IMR-90 (cell line): ENCODE measurements around the gene CLN3. TPM values are rescaled to one million over a fixed set of nuclear protein-coding genes. Genes with fewer than 3 reads are reported as not detected.

Experiments
- ATAC-seq: fragments of 200-7000 bp; cut with Tn5 transposase; 2 replicates; pipeline ENCODE4 v1.9.1; 2020; ENCODE audit warnings: low read depth, mild to moderate bottlenecking, moderate library complexity
- BruUV-seq: library from RNA; stranded (reverse); fragments of 400-500 nt; replicated peaks from 2 replicates; lab custom pipeline; 2021; lab: Mats Ljungman, UMichigan
- CTCF ChIA-PET: fragments of 300-600 bp; formaldehyde crosslinking; extraction: SDS; loops from one replicate; lab custom pipeline; 2021; ENCODE audit warnings: antibody characterized with exemption; lab: Yijun Ruan, JAX
- POLR2A ChIA-PET: fragments of 300-600 bp; sonication (Branson Sonifier 250); formaldehyde crosslinking; loops from one replicate; lab custom pipeline; 2022; ENCODE audit warnings: antibody characterized with exemption; ENCODE audit not compliant: unreplicated experiment; lab: Charles Lee
- DNase-seq: peaks from one replicate; pipeline ENCODE4 v3.0.0; 2013
- H2AFZ ChIP-seq: replicated peaks from 2 replicates; pipeline ENCODE3; 2013; ENCODE audit warnings: low read length, mild to moderate bottlenecking; ENCODE audit not compliant: poor library complexity
- H2AK5ac ChIP-seq: 2 replicates; pipeline ENCODE4 v1.6.1; 2013; ENCODE audit warnings: low read depth, low read length, inconsistent platforms
- H2AK9ac ChIP-seq: replicated peaks from 2 replicates; pipeline ENCODE3; 2013; ENCODE audit warnings: mild to moderate bottlenecking, low read depth, low read length, moderate library complexity; ENCODE audit not compliant: poor library complexity
- H2BK120ac ChIP-seq: 2 replicates; pipeline ENCODE4 v1.6.1; 2013; ENCODE audit warnings: low read depth, low read length, inconsistent platforms
- H2BK15ac ChIP-seq: 3 replicates; pipeline ENCODE4 v1.6.1; 2013; ENCODE audit warnings: low read depth, low read length, inconsistent platforms
- H2BK20ac ChIP-seq: 2 replicates; pipeline ENCODE4 v1.6.1; 2013; ENCODE audit warnings: low read depth, mild to moderate bottlenecking, inconsistent platforms, low read length, moderate library complexity
- H2BK5ac ChIP-seq: 2 replicates; pipeline ENCODE4 v1.6.1; 2013; ENCODE audit warnings: mild to moderate bottlenecking, low read depth, low read length, inconsistent platforms; ENCODE audit not compliant: poor library complexity, severe bottlenecking
- H3K14ac ChIP-seq: replicated peaks from 2 replicates; pipeline ENCODE4 v1.6.1; 2013; ENCODE audit warnings: low read depth, low read length, inconsistent platforms
- H3K18ac ChIP-seq: 2 replicates; pipeline ENCODE4 v1.6.1; 2013; ENCODE audit warnings: low read depth, low read length, control low read depth
- H3K23ac ChIP-seq: 2 replicates; pipeline ENCODE4 v1.6.1; 2013; ENCODE audit warnings: low read depth, low read length, inconsistent platforms
- H3K27ac ChIP-seq: 2 replicates; pipeline ENCODE4 v1.5.1; 2013; ENCODE audit warnings: mild to moderate bottlenecking, control low read depth, low read length; ENCODE audit not compliant: insufficient read depth
- H3K27me3 ChIP-seq: 2 replicates; pipeline ENCODE4 v1.6.1; 2013; ENCODE audit warnings: low read length; ENCODE audit not compliant: control insufficient read depth, insufficient read depth
- H3K36me3 ChIP-seq: 2 replicates; pipeline ENCODE4 v1.6.1; 2013; ENCODE audit warnings: low read length, mixed read lengths; ENCODE audit not compliant: control insufficient read depth, insufficient read depth
- H3K4ac ChIP-seq: 2 replicates; pipeline ENCODE4 v1.6.1; 2013; ENCODE audit warnings: low read depth, low read length, inconsistent platforms
- H3K4me1 ChIP-seq: 2 replicates; pipeline ENCODE4 v1.6.1; 2013; ENCODE audit warnings: low read length, mixed read lengths; ENCODE audit not compliant: control insufficient read depth, insufficient read depth
- H3K4me2 ChIP-seq: 2 replicates; pipeline ENCODE4 v1.6.1; 2013; ENCODE audit warnings: low read depth, mild to moderate bottlenecking, control low read depth, low read length, moderate library complexity
- H3K4me3 ChIP-seq: 2 replicates; pipeline ENCODE4 v1.5.1; 2013; ENCODE audit warnings: low read depth, mild to moderate bottlenecking, control low read depth, low read length, moderate library complexity; ENCODE audit not compliant: insufficient read depth
- H3K56ac ChIP-seq: 2 replicates; pipeline ENCODE4 v1.6.1; 2013; ENCODE audit warnings: low read length, inconsistent platforms; ENCODE audit not compliant: insufficient read depth; ENCODE audit errors: extremely low read depth
- H3K79me1 ChIP-seq, 2 experiments: 2 replicates each; pipeline ENCODE4 v1.6.1; 2013; ENCODE audit warnings: low read length in 2 of 2, inconsistent platforms in 1 of 2, low read depth in 1 of 2
- H3K9ac ChIP-seq: 2 replicates; pipeline ENCODE4 v1.6.1; 2013; ENCODE audit warnings: low read depth, low read length, control low read depth
- H3K9me1 ChIP-seq: 2 replicates; pipeline ENCODE4 v1.6.1; 2013; ENCODE audit warnings: low read length, inconsistent platforms; ENCODE audit not compliant: insufficient read depth
- H3K9me3 ChIP-seq: 2 replicates; pipeline ENCODE4 v1.6.1; 2013; ENCODE audit warnings: low read length; ENCODE audit not compliant: control insufficient read depth, insufficient read depth
- H4K20me1 ChIP-seq: 2 replicates; pipeline ENCODE4 v1.6.1; 2013; ENCODE audit warnings: low read length, inconsistent platforms; ENCODE audit not compliant: insufficient read depth
- H4K5ac ChIP-seq: 2 replicates; pipeline ENCODE4 v1.6.1; 2013; ENCODE audit warnings: mild to moderate bottlenecking, low read depth, low read length, control low read depth
- H4K8ac ChIP-seq, 2 experiments: 2 replicates each; pipeline ENCODE4 v1.6.1; 2013; ENCODE audit warnings: low read depth in 2 of 2, low read length in 2 of 2, control low read depth in 1 of 2, inconsistent platforms in 1 of 2
- H4K91ac ChIP-seq: 2 replicates; pipeline ENCODE4 v1.6.1; 2013; ENCODE audit warnings: low read depth, low read length, inconsistent platforms; ENCODE audit not compliant: insufficient read depth
- BHLHE40 ChIP-seq: fragments of 150-350 bp; IDR thresholded peaks from 2 replicates; pipeline ENCODE4 v1.6.1; 2016; ENCODE audit warnings: mild to moderate bottlenecking, low read depth, low read length
- CEBPB ChIP-seq: IDR thresholded peaks from 2 replicates; pipeline ENCODE4 v1.6.1; 2012; ENCODE audit warnings: low read depth, low read length, improper control_type of control experiment
- CHD1 ChIP-seq: IDR thresholded peaks from 2 replicates; pipeline ENCODE4 v1.6.1; 2012; ENCODE audit warnings: low read depth, low read length, improper control_type of control experiment
- CTCF ChIP-seq: conservative IDR thresholded peaks from 2 replicates; pipeline ENCODE4 v1.5.1; 2012; ENCODE audit warnings: mild to moderate bottlenecking, low read depth, low read length, improper control_type of control experiment
- ELK1 ChIP-seq: fragments of 150-350 bp; IDR thresholded peaks from 2 replicates; pipeline ENCODE4 v1.6.1; 2016; ENCODE audit warnings: low read depth, mild to moderate bottlenecking, low read length, moderate library complexity, borderline replicate concordance
- FOS ChIP-seq: fragments of 150-350 bp; IDR thresholded peaks from 2 replicates; pipeline ENCODE4 v1.6.1; 2016; ENCODE audit warnings: low read depth, low read length
- MAFK ChIP-seq: IDR thresholded peaks from 2 replicates; pipeline ENCODE4 v1.6.1; 2012; ENCODE audit warnings: low read depth, low read length, improper control_type of control experiment
- MAZ ChIP-seq: IDR thresholded peaks from 2 replicates; pipeline ENCODE4 v1.6.1; 2012; ENCODE audit warnings: low read depth, mild to moderate bottlenecking, low read length, improper control_type of control experiment, moderate library complexity, borderline replicate concordance
- MXI1 ChIP-seq: IDR thresholded peaks from 2 replicates; pipeline ENCODE4 v1.6.1; 2012; ENCODE audit warnings: low read depth, mild to moderate bottlenecking, low read length, moderate library complexity, borderline replicate concordance
- NFE2L2 ChIP-seq: fragments of 150-350 bp; IDR thresholded peaks from 2 replicates; pipeline ENCODE4 v1.6.1; 2016; ENCODE audit warnings: low read depth, mild to moderate bottlenecking, low read length
- POLR2A ChIP-seq: IDR thresholded peaks from 2 replicates; pipeline ENCODE4 v1.6.1; 2012; ENCODE audit warnings: mild to moderate bottlenecking, low read depth, low read length
- RAD21 ChIP-seq: IDR thresholded peaks from 2 replicates; pipeline ENCODE4 v1.6.1; 2012; ENCODE audit warnings: low read length, improper control_type of control experiment
- RCOR1 ChIP-seq: IDR thresholded peaks from 2 replicates; pipeline ENCODE4 v1.6.1; 2012; ENCODE audit warnings: mild to moderate bottlenecking, low read length, improper control_type of control experiment; ENCODE audit not compliant: insufficient replicate concordance
- RFX5 ChIP-seq: IDR thresholded peaks from 2 replicates; pipeline ENCODE4 v1.8.0; 2012; ENCODE audit warnings: low read depth, mild to moderate bottlenecking, low read length, moderate library complexity
- SMC3 ChIP-seq: fragments of 150-350 bp; IDR thresholded peaks from 2 replicates; pipeline ENCODE4 v1.6.1; 2016; ENCODE audit warnings: low read depth, mild to moderate bottlenecking, antibody characterized with exemption, low read length, moderate library complexity
- USF2 ChIP-seq: fragments of 150-350 bp; IDR thresholded peaks from 2 replicates; pipeline ENCODE4 v1.6.1; 2017; ENCODE audit warnings: mild to moderate bottlenecking, antibody characterized with exemption, low read length, low read depth
- WGBS, 2 experiments: methylation state at CpG; one replicate each; pipeline versions ENCODE4 v1.1.5 to v1.1.7; 2013; ENCODE audit warnings: missing lambda C conversion rate in 2 of 2; ENCODE audit not compliant: insufficient read length in 1 of 2; ENCODE audit errors: extremely low coverage in 2 of 2; 5-methylcytosine and 5-hydroxymethylcytosine counted together
- dilution Hi-C: fragments of 300-500 bp; cut with HindIII; formaldehyde crosslinking; loops from one replicate; pipeline ENCODE4 v1.14.3; 2018; ENCODE audit warnings: low sequenced_read_pairs; ENCODE audit not compliant: unreplicated experiment
- in situ Hi-C: fragments of 300-500 bp; cut with MboI; formaldehyde crosslinking; loops from 3 replicates; pipeline ENCODE4 v1.14.3; 2019; ENCODE audit warnings: low sequenced_read_pairs, inconsistent platforms, mixed read lengths
- intact Hi-C: fragments of 100-400 bp; cut with micrococcal nuclease; formaldehyde crosslinking; loops from 2 replicates; pipeline ENCODE4 v1.10.0; 2022
- polyA plus RNA-seq, 3 experiments: library from polyadenylated mRNA; depleted of rRNA; stranded (reverse); fragments of >200 nt; gene quantifications; 2 replicates each; pipeline ENCODE4 v1.2.3, GENCODE V29; 2012; ENCODE audit warnings: low replicate concordance in 1 of 3
- total RNA-seq: library from RNA; depleted of rRNA; stranded (reverse); fragments of >200 nt; gene quantifications from 2 replicates; pipeline ENCODE4 v1.2.3, GENCODE V29; 2012

The CLN3 gene
- total and polyA plus RNA-seq, 2 of the 4 experiments (the other 2 are of a cell fraction) = 3.9 to 15.9 TPM

GRCh38 chr16:28527985-28528384 lies 36.1 kb upstream of the CLN3 start:
- H3K18ac ChIP-seq = no peak overlapping the region
- no peaks in the 10 kb centered on the region for H3K79me1 ChIP-seq
- intact Hi-C loops = no loop called here
- H3K23ac ChIP-seq = no peak overlapping the region
- no peak overlapping the region for H3K4ac ChIP-seq
- no peak overlapping the region for H3K9ac ChIP-seq
- H3K27me3 ChIP-seq = no peaks in the 10 kb centered on the region
- no peak for ATAC-seq
- H3K9me3 ChIP-seq = no peaks in the 10 kb centered on the region
- POLR2A ChIA-PET = no interaction called here
- no peak overlapping the region for H4K91ac ChIP-seq
- H2BK5ac ChIP-seq = no peak overlapping the region
- no peak overlapping the region for H2AK5ac ChIP-seq
- H3K27ac ChIP-seq = no peak overlapping the region
- H2BK15ac ChIP-seq = no peak overlapping the region
- no peak overlapping the region for H3K4me3 ChIP-seq
- H3K36me3 ChIP-seq = no peaks in the 10 kb centered on the region
- no peak overlapping the region for H2BK120ac ChIP-seq
- H3K9me1 ChIP-seq = no peaks in the 10 kb centered on the region
- TF ChIP-seq CEBPB (no peak), RAD21 (no peak), USF2 (no peak), BHLHE40 (no peak), NFE2L2 (no peak), SMC3 (no peak), RCOR1 (no peak), ELK1 (no peak), RFX5 (no peak), CHD1 (no peak), MAFK (no peak), MAZ (no peak), FOS (no peak), CTCF (no peak), POLR2A (no peak), MXI1 (no peak)
- no peak overlapping the region for H3K56ac ChIP-seq
- no CpG with 5 or more reads among the region's 5 CpGs for WGBS, 2 experiments
- no peak overlapping the region for H4K8ac ChIP-seq
- H3K4me2 ChIP-seq = no peak overlapping the region
- no peak overlapping the region for H2AFZ ChIP-seq
- H2AK9ac ChIP-seq = no peak overlapping the region
- H3K14ac ChIP-seq = no peak overlapping the region
- in situ Hi-C loops = no loop called here
- no peaks in the 10 kb centered on the region for H4K20me1 ChIP-seq
- H3K4me1 ChIP-seq = no peaks in the 10 kb centered on the region; the same call in 1 of the 2 replicates
- dilution Hi-C loops = no loop called here
- no peak overlapping the region for H2BK20ac ChIP-seq
- no peak overlapping the region for H4K5ac ChIP-seq
- no TSS peak for BruUV-seq
- DNase-seq = no peak
- CTCF ChIA-PET = no interaction called here
